ENCODE results near the gene PKD1L1. TPM values are rescaled to one million over a fixed set of nuclear protein-coding genes. Genes with fewer than 3 reads are reported as not detected.

PKD1L1 gene
- total RNA-seq, 1 experiment from 2014 or later: 0.07 TPM

DNA sequence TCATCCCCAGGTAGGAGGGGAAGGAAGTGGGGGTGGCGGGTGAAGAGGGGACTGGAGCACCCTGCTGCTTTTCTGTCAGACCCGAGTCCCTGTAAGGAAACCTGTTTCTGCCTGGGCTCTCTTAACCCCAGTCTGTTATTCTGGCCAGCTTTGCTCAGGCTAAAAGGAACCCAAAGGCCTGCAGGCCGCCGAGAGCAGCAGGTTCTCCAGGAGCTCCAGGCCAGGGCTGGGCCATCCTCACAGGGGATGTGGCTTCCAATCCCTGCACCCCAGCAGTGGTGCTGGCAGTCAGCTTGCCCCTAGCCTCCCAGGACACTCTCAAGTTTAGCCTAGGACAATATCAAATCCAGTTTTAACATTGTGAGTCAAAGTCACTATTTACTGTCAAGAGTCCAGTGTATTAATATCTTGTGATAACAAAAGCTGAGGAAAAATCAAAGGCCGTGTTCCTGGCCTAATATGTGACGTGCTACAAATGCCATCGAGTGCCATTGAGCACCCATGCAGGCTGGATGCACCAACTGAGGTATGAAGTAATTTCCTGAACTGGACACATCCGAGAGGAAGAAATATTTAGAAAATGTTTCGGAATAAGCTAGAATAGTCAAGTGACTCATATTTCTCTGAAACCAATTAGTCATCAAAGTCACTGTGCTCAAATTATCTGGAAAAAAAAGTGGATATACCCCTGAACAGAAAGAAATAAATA is 7.0 kb downstream of the PKD1L1 start (continued):
- TF ChIP-seq JAZF1 (CRISPR knock-in tag; IDR thresholded peaks at IDR 0.05): no peak

DNA sequence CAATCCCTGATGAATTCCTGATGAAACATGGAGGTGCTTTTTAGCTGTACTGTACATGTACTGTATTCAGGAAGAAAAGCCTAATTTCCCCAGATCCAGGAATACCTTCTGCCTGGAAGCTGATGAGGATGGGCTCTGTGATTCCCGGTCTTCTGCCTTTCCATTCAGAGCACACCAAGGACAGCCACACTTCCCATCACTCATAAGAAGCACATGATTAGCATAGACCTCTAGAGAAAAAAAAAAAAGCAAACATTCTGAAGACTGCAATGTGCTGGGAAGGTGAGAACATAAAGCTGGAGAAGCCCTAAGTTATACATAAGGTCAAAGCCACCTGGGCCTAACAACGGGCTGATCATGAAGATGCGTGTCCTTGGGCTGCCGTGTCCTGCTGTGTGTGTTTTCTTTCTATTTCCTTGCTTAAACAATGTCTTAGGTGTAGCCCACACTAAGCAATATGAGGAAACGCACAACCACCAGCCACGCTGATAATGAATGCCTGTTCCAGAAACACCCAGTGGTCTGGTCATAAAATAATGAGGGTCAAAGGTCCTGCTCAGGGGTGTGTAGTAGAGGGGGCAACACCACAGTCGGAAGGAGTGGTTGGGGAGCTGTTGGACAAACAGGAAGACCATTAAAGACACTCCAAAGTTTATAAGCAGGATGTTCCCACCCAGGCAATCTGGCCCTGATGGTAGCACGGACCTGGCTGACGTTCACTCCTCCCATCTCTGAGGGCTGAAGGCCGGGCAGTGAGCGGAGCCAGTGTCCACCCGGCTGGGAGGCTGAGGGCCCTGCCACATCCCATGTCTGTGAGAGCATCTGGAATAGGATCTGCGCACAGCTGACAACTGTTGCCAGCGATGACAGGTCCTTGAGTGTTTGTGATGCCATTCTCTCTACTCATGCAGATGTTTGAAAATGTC is 7.9 kb downstream of the PKD1L1 start:
- no peaks in the 10 kb centered on the region for H3K27me3 Mint-ChIP-seq (ENCODE audit: low read depth)
- POLR2A ChIA-PET: no interaction called here
- no peaks in the 10 kb centered on the region for H3K36me3 Mint-ChIP-seq
- TF ChIP-seq, protein P1, sequence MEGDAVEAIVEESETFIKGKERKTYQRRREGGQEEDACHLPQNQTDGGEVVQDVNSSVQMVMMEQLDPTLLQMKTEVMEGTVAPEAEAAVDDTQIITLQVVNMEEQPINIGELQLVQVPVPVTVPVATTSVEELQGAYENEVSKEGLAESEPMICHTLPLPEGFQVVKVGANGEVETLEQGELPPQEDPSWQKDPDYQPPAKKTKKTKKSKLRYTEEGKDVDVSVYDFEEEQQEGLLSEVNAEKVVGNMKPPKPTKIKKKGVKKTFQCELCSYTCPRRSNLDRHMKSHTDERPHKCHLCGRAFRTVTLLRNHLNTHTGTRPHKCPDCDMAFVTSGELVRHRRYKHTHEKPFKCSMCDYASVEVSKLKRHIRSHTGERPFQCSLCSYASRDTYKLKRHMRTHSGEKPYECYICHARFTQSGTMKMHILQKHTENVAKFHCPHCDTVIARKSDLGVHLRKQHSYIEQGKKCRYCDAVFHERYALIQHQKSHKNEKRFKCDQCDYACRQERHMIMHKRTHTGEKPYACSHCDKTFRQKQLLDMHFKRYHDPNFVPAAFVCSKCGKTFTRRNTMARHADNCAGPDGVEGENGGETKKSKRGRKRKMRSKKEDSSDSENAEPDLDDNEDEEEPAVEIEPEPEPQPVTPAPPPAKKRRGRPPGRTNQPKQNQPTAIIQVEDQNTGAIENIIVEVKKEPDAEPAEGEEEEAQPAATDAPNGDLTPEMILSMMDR (IDR thresholded peaks at IDR 0.05): no peak
- TF ChIP-seq ZNF317 (CRISPR knock-in tag; IDR thresholded peaks at IDR 0.05; ENCODE audit: borderline replicate concordance, low read depth) (no peak), FOXP1 (CRISPR knock-in tag; IDR thresholded peaks at IDR 0.05; ENCODE audit: borderline replicate concordance) (no peak), CREM (CRISPR knock-in tag; IDR thresholded peaks at IDR 0.05) (no peak), NFYB (CRISPR knock-in tag; conservative IDR thresholded peaks at IDR 0.05; ENCODE audit: low read depth) (no peak), NR3C1 (CRISPR knock-in tag; conservative IDR thresholded peaks at IDR 0.05; ENCODE audit: low read depth) (no peak), HMGA2 (CRISPR knock-in tag; IDR thresholded peaks at IDR 0.05) (no peak), RELA (CRISPR knock-in tag; IDR thresholded peaks at IDR 0.05; ENCODE audit: borderline replicate concordance) (no peak), CREB1 (CRISPR knock-in tag; IDR thresholded peaks at IDR 0.05) (no peak)
- TF ChIP-seq, protein P2, sequence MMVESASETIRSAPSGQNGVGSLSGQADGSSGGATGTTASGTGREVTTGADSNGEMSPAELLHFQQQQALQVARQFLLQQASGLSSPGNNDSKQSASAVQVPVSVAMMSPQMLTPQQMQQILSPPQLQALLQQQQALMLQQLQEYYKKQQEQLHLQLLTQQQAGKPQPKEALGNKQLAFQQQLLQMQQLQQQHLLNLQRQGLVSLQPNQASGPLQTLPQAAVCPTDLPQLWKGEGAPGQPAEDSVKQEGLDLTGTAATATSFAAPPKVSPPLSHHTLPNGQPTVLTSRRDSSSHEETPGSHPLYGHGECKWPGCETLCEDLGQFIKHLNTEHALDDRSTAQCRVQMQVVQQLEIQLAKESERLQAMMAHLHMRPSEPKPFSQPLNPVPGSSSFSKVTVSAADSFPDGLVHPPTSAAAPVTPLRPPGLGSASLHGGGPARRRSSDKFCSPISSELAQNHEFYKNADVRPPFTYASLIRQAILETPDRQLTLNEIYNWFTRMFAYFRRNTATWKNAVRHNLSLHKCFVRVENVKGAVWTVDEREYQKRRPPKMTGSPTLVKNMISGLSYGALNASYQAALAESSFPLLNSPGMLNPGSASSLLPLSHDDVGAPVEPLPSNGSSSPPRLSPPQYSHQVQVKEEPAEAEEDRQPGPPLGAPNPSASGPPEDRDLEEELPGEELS (CRISPR knock-in tag; IDR thresholded peaks at IDR 0.05): no peak
- TF ChIP-seq, protein P3, sequence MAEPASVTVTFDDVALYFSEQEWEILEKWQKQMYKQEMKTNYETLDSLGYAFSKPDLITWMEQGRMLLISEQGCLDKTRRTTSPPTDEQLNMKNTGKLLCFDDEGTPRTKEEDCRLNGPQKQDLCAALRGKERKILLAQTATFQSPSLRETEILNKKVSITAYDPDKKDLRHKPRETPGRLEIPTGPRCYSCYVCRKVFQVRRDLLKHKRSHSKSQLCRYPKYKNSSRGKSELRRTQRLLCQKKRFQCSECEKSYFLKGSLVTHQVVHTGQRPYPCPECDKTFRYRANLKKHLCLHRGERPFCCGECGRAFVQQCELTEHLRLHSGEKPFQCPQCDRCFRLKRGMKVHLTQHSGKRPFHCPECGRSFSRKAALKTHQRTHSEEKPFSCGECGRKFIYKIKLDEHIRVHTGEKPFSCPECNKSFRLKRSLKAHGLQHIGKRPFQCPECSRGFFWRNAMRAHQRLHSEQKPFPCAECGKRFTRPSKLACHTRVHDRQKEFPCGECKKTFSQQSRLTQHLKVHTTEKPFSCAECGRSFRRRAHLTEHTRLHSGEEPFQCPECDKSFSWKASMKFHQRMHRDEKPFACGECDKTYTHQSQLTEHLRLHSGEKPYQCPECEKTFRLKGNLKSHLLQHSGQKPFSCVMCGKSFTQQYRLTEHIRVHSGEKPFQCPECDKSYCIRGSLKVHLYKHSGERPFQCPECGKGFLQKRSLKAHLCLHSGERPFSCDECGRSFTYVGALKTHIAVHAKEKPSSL (CRISPR knock-in tag; conservative IDR thresholded peaks at IDR 0.05): no peak
- TF ChIP-seq, protein P4, sequence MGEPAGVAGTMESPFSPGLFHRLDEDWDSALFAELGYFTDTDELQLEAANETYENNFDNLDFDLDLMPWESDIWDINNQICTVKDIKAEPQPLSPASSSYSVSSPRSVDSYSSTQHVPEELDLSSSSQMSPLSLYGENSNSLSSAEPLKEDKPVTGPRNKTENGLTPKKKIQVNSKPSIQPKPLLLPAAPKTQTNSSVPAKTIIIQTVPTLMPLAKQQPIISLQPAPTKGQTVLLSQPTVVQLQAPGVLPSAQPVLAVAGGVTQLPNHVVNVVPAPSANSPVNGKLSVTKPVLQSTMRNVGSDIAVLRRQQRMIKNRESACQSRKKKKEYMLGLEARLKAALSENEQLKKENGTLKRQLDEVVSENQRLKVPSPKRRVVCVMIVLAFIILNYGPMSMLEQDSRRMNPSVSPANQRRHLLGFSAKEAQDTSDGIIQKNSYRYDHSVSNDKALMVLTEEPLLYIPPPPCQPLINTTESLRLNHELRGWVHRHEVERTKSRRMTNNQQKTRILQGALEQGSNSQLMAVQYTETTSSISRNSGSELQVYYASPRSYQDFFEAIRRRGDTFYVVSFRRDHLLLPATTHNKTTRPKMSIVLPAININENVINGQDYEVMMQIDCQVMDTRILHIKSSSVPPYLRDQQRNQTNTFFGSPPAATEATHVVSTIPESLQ (CRISPR knock-in tag; IDR thresholded peaks at IDR 0.05): no peak
- TF ChIP-seq, protein P5, sequence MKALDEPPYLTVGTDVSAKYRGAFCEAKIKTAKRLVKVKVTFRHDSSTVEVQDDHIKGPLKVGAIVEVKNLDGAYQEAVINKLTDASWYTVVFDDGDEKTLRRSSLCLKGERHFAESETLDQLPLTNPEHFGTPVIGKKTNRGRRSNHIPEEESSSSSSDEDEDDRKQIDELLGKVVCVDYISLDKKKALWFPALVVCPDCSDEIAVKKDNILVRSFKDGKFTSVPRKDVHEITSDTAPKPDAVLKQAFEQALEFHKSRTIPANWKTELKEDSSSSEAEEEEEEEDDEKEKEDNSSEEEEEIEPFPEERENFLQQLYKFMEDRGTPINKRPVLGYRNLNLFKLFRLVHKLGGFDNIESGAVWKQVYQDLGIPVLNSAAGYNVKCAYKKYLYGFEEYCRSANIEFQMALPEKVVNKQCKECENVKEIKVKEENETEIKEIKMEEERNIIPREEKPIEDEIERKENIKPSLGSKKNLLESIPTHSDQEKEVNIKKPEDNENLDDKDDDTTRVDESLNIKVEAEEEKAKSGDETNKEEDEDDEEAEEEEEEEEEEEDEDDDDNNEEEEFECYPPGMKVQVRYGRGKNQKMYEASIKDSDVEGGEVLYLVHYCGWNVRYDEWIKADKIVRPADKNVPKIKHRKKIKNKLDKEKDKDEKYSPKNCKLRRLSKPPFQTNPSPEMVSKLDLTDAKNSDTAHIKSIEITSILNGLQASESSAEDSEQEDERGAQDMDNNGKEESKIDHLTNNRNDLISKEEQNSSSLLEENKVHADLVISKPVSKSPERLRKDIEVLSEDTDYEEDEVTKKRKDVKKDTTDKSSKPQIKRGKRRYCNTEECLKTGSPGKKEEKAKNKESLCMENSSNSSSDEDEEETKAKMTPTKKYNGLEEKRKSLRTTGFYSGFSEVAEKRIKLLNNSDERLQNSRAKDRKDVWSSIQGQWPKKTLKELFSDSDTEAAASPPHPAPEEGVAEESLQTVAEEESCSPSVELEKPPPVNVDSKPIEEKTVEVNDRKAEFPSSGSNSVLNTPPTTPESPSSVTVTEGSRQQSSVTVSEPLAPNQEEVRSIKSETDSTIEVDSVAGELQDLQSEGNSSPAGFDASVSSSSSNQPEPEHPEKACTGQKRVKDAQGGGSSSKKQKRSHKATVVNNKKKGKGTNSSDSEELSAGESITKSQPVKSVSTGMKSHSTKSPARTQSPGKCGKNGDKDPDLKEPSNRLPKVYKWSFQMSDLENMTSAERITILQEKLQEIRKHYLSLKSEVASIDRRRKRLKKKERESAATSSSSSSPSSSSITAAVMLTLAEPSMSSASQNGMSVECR (CRISPR knock-in tag; IDR thresholded peaks at IDR 0.05; ENCODE audit: borderline replicate concordance): no peak
- TF ChIP-seq, protein P6, sequence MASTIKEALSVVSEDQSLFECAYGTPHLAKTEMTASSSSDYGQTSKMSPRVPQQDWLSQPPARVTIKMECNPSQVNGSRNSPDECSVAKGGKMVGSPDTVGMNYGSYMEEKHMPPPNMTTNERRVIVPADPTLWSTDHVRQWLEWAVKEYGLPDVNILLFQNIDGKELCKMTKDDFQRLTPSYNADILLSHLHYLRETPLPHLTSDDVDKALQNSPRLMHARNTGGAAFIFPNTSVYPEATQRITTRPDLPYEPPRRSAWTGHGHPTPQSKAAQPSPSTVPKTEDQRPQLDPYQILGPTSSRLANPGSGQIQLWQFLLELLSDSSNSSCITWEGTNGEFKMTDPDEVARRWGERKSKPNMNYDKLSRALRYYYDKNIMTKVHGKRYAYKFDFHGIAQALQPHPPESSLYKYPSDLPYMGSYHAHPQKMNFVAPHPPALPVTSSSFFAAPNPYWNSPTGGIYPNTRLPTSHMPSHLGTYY (CRISPR knock-in tag; IDR thresholded peaks at IDR 0.05): no peak
- H3K4me1 Mint-ChIP-seq: peaks cover 48% of the 10 kb centered on the region
- DNase-seq (ENCODE audit: low spot score) (no peak), ATAC-seq (no peak)
- CTCF ChIA-PET: interaction anchor here (0.8 to 1.8 kb wide), 6 partner anchors 28 to 674 kb away, joined by 3 to 7 read pairs (median 4); no protein-coding TSS in a partner anchor
- H3K9me3 Mint-ChIP-seq: no peaks in the 10 kb centered on the region
- H3K27ac Mint-ChIP-seq: no peak overlapping the region
- H3K4me3 Mint-ChIP-seq: no peak overlapping the region
